ENCODE measurements around the gene TEAD4.

Gene TEAD4

DNA sequence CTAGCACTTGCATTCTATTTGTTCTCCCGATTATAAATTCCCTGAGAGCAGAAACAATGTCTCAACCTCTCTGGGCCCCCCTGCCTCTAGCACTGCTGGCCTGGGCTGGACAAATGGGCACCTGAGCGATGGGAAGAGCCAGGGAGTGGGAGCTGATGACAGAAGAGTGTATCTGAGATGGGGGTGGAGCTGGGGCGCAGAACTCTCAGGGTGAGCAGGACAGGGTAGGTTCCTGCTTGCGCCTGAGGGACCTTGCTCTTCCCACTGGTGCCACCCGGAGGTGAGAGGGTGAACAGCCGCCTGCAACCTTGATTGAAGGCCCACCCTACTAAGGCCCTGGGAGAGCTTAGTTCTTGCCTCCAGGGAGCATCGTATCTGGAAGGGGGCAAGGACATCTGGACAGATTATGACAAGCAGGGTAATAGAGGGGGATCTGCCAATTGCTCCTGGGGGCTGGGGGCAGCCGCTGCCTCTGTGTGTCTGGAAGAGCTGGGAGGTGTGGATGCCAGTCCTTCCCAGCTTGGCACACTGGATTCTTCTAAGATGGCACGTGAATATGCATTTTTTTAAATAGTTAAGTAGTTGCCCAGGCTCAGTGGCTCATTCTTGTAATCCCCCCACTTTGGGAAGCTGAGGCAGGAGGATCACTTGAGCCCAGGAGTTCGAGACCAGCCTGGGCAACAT, 75.0 kb downstream of the TEAD4 start:
- peak; percentile 47 for DNase-seq

GRCh38 chr12:3035171-3035570, 76.0 kb downstream of the TEAD4 start:
- DNase-seq = no peak

GRCh38 chr12:3035815-3036702, 76.9 kb downstream of the TEAD4 start:
- no peak for DNase-seq

DNA sequence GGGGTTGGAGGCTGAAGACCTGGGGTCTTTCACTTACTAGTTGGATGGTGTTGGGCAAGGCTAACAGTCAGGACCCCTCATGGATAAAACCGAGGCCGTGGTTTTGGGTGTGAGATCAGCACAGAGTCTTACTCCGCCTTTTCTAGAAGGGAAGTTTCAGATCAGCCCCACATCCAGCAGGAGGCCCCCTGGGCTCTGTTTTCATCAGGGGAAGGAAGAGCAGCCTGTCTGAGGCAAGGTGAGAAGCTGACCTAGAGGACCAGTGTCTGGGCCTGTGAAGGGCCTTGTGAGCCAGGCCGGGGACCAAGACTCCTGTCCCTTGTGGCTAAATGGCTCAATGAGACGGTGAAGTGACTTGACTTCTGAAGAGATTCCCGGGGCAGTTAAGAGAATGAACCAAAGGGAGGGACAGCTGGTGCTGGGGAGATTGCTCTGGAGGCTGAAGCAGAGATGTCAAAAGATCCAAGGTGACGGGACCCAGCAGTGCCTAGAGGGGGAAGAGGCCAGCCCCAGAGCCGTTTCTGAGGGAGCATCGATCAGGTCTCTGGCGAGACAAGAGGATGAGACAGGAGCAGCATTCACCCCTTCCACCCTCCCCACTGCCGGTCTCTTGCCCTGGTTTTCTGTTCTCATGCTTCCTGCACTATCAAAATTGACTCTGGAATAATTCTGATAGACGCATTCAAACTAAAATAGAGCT, 77.9 kb downstream of the TEAD4 start:
- DNase-seq = no peak

DNA sequence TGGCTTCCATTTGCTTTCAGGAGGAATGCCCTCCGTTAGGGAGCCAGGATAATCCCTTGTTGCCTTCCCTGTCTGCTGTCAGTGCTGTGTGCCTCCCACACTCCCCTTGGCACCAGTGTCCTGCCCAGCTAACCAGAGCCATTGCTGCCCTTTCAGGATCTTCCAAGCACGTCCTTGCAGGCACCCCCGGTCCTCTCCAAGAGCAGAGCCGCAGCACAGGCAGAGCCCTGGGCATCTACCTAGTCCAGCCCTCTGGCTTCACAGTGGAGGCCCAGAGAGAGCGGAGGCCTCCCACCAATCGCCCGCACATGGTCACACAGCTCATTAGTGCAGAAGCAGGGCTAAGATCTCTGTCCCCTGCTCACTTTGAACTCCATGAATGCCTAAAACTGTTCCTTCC, 79.0 kb downstream of the TEAD4 start:
- no peak for DNase-seq

DNA sequence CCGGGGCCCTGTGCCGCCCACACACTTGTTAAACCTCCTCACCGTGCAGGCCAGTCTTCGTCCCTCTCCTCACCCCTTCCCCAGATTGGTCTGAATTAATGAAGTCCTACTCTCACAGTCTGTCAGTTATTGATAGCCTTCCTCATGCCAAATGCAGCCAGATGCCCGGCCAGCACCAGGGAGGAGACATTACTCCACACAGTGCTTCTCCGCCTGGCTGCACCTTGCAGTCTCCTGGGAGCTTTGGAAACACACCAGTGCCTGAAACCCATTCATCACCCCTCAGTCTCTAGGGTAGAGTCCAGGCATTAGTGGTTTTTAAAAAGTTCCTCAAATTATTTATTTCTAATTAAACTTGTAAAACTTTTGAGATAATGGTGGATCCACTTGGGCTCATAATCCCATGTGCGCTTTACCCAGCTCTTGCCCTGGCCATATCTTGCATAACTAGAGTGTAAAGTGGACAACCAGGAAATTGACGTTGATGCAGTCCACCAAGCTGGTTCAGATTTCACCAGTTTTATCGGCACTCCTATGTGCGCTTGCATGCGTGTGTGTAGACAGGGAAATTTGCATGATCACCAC, 79.8 kb downstream of the TEAD4 start:
- no peak for DNase-seq

DNA sequence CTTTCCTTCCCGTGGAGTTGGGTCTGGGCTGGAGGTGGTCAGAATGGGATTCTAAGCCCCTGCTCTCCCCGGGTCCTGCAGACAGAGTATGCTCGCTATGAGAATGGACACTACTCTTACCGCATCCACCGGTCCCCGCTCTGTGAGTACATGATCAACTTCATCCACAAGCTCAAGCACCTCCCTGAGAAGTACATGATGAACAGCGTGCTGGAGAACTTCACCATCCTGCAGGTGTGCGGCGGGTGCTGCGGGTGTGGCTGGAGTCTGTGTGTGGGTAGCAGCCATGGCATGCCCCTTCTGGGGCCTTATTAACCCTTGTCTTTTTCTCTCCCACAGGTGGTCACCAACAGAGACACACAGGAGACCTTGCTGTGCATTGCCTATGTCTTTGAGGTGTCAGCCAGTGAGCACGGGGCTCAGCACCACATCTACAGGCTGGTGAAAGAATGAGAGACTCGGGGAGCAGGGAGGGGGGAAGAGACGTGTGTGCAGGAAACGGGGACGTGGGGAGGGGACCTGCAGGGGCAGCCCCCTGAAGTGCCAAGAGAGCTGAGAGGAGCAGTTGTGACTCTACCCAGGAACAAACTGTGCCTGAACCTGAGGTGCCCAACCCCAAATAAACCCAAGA, 80.9 kb downstream of the TEAD4 start:
- DNase-seq = no peak

- no peak for DNase-seq
Measured at GRCh38 chr12:3040663-3041544, 81.7 kb downstream of the TEAD4 start.

- DNase-seq = peak; percentile 70
Measured at GRCh38 chr12:3041558-3042164, 82.5 kb downstream of the TEAD4 start.

DNA sequence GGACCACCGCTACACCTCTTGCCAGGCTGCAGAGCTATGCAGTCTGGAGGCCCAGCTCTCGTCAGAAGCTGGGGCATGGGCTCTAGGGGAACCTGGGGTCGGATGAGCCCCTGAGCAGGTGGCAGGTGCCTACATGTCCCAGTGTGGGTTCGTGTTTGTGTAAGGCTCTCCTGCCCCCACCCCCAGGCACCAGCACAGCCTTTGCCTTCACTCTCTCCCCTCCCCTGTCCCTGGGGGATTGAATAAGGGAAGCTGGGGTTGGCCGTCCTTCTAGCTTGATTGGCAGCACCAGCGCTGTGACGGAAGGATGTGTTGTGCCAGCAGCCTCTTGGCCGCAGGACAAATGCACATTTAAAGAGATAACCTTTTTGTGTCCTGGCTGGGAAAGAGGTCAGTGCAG, 83.2 kb downstream of the TEAD4 start:
- peak; percentile 12 for DNase-seq

DNA sequence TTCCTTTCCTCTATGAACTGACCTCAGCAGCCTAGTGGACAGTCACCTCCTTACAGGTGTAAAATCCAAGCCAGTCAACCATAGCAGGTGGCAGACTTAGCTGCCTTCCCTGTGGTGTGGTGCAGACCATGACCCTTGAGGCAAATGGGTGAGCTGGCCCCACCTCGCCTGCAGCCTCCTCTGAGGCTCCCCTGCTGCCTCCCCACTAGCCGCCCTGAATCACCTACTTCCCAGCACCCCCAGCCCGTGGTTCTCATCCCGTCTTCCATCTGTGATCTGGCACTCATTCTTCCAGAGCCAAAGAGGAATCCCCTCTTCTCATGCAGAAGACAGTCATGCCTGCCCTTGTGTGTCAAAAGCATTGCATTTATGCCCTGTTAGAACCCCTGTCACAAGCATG, 83.6 kb downstream of the TEAD4 start:
- DNase-seq = no peak

DNA sequence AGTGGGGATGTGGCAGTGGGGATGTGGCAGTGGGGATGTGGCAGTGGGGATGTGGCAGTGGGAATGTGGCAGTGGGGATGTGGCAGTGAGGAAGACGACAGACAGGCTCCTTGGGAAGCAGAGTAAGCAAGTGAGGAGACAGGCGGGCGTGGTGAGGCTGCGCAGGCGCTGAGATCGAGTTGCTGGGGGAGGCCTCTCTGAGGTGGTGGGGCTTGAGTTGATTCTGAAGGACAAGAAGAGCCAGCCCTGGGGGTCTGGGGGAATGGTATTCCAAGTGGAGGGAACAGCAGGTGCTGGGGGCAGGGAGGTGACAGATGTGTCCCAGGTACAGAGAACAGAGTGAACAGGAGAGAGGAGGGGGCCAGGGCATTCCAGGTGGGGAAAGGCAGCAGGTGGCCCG, 84.2 kb downstream of the TEAD4 start:
- no peak for DNase-seq

DNA sequence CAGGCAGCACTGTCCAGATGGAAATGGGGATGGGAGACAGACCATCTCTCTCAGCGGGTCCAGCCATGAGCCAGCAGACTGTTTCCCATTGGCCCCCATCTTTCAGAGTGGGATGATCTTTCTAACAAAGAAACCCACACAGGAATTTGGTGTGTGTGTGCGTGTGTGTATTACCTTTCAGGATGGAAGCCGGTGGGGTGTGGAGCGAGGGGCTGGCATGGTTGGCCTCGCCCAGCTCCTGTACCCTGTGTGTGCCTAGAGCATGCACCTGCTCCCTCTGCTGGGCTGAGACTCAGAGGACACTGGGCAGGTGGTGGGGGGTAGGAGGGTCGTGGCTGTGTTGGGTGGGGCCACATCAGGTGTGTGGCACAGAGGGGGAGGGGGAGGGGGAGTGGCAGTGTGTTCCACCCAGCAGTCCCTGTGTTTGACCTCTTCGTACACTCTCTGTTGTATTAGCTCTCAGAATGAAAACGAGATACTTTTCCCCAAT, 85.0 kb downstream of the TEAD4 start:
- no peak for DNase-seq

DNA sequence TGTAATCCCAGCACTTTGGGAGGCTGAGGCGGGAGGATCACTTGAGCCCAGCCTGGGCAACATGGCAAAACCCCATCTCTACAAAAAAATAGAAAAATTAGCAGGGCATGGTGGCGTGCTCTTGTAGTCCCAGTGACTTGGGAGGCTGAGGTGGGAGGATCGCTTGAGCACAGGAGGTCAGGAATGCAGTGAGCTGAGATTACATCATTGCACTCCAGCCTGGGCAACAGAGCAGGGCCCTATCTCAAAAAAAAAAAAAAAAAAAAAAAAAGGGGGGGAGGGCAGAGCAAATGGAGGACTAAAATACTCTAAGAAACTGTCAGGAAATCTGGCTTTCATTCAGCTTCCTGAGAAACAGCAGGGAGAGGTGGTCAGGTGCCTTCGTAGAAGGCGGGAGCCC, 86.3 kb downstream of the TEAD4 start:
- no peak for DNase-seq

GRCh38 chr12:3045989-3046388, 86.8 kb downstream of the TEAD4 start:
- DNase-seq = no peak

GRCh38 chr12:3046441-3047200, 87.4 kb downstream of the TEAD4 start:
- DNase-seq = no peak

GRCh38 chr12:3047961-3048360, 88.8 kb downstream of the TEAD4 start:
- DNase-seq = no peak

DNA sequence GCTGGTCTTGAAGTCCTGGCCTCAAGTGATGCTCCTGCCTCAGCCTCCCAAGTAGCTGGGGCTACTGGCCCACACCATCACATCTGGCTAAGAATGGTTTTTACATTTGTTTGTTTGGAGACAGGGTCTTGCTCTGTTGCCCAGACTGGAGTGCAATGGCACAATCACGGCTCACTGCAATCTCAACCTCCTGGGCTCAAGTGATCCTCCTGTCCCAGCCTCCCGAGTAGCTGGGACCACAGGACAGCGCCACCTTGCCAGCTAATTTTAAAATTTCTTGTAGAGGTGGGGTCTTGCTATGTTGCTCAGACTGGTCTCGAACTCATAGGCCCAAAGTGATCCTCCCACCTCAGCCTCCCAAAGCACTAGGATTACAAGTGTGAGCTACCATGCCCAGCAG, 89.3 kb downstream of the TEAD4 start:
- no peak for DNase-seq

- DNase-seq = no peak
Measured at GRCh38 chr12:3049176-3049575, 90.0 kb downstream of the TEAD4 start.

GRCh38 chr12:3049611-3050249, 90.5 kb downstream of the TEAD4 start:
- DNase-seq = no peak

All from NCI-H1092 (cell line).